ENCODE results near the gene TMEM245.
A peak's percentile ranks its signal among the peaks of the same experiment; 100 is the strongest.

Gene TMEM245

GRCh38 chr9:109109967-109110328 lies 9.8 kb downstream of the TMEM245 start:
- Mint-ChIP-seq H3K9me3 (no peaks in the 10 kb centered on the region), H3K4me1 (peaks cover 67% of the 10 kb centered on the region), H3K27me3 (no peaks in the 10 kb centered on the region), H3K4me3 (peak overlapping the region; percentile 57), H3K36me3 (ENCODE audit: insufficient read depth) (peaks cover 10% of the 10 kb centered on the region), H3K27ac (ENCODE audit: low read depth) (peak overlapping the region; percentile 89)
- DNase-seq (ENCODE audit: low spot score in 2 of 2) = no peak
- no peak for ATAC-seq (replicated peaks; ENCODE audit: extremely low read depth, poor library complexity, severe bottlenecking)

- no peaks in the 10 kb centered on the region for H3K27me3 Mint-ChIP-seq
- peaks cover 4% of the 10 kb centered on the region for H3K9me3 Mint-ChIP-seq
- peak overlapping the region; percentile 25 for H3K27ac Mint-ChIP-seq (ENCODE audit: low read depth)
- DNase-seq (ENCODE audit: low spot score in 2 of 2) (no peak), ATAC-seq (replicated peaks; ENCODE audit: extremely low read depth, poor library complexity, severe bottlenecking) (no peak)
- H3K4me3 Mint-ChIP-seq = no peak overlapping the region
- peaks cover 55% of the 10 kb centered on the region for H3K4me1 Mint-ChIP-seq
- H3K36me3 Mint-ChIP-seq (ENCODE audit: insufficient read depth) = peaks cover 21% of the 10 kb centered on the region
Observed at GRCh38 chr9:109108318-109108717, 11.4 kb downstream of the TMEM245 start.

- DNase-seq (ENCODE audit: low spot score in 2 of 2) (no peak), ATAC-seq (replicated peaks; ENCODE audit: extremely low read depth, poor library complexity, severe bottlenecking) (no peak)
- Mint-ChIP-seq H3K4me1 (peaks cover 60% of the 10 kb centered on the region), H3K4me3 (no peak overlapping the region), H3K36me3 (ENCODE audit: insufficient read depth) (peaks cover 21% of the 10 kb centered on the region), H3K27me3 (no peaks in the 10 kb centered on the region), H3K9me3 (peaks cover 6% of the 10 kb centered on the region), H3K27ac (ENCODE audit: low read depth) (peak overlapping the region; percentile 6)
Observed at GRCh38 chr9:109107402-109108240, 12.1 kb downstream of the TMEM245 start.

- H3K4me1 Mint-ChIP-seq = peaks cover 60% of the 10 kb centered on the region
- H3K27ac Mint-ChIP-seq (ENCODE audit: low read depth) = peak overlapping the region; percentile 92
- peaks cover 6% of the 10 kb centered on the region for H3K9me3 Mint-ChIP-seq
- H3K4me3 Mint-ChIP-seq = peak overlapping the region; percentile 52
- DNase-seq (ENCODE audit: low spot score in 2 of 2) = no peak
- H3K36me3 Mint-ChIP-seq (ENCODE audit: insufficient read depth) = peaks cover 18% of the 10 kb centered on the region
- ATAC-seq (replicated peaks; ENCODE audit: extremely low read depth, poor library complexity, severe bottlenecking) = peak; percentile 77
- H3K27me3 Mint-ChIP-seq = no peaks in the 10 kb centered on the region
Observed at GRCh38 chr9:109101810-109102209, 17.9 kb downstream of the TMEM245 start.

GRCh38 chr9:109101202-109101595 lies 18.5 kb downstream of the TMEM245 start:
- no peak for DNase-seq (ENCODE audit: low spot score in 2 of 2)
- Mint-ChIP-seq H3K4me1 (peaks cover 65% of the 10 kb centered on the region), H3K27ac (ENCODE audit: low read depth) (peak overlapping the region; percentile 92), H3K27me3 (no peaks in the 10 kb centered on the region), H3K36me3 (ENCODE audit: insufficient read depth) (peaks cover 18% of the 10 kb centered on the region), H3K4me3 (peak overlapping the region; percentile 52), H3K9me3 (peaks cover 6% of the 10 kb centered on the region)
- ATAC-seq (replicated peaks; ENCODE audit: extremely low read depth, poor library complexity, severe bottlenecking) = peak; percentile 50

- peaks cover 6% of the 10 kb centered on the region for H3K9me3 Mint-ChIP-seq
- peak overlapping the region; percentile 52 for H3K4me3 Mint-ChIP-seq
- peaks cover 15% of the 10 kb centered on the region for H3K36me3 Mint-ChIP-seq (ENCODE audit: insufficient read depth)
- peaks cover 71% of the 10 kb centered on the region for H3K4me1 Mint-ChIP-seq
- H3K27me3 Mint-ChIP-seq = no peaks in the 10 kb centered on the region
- peak overlapping the region; percentile 92 for H3K27ac Mint-ChIP-seq (ENCODE audit: low read depth)
- no peak for DNase-seq (ENCODE audit: low spot score in 2 of 2)
- no peak for ATAC-seq (replicated peaks; ENCODE audit: extremely low read depth, poor library complexity, severe bottlenecking)
Observed at GRCh38 chr9:109100543-109101201, 19.1 kb downstream of the TMEM245 start.

GRCh38 chr9:109098960-109099308 lies 20.8 kb downstream of the TMEM245 start:
- no peak overlapping the region for H3K27ac Mint-ChIP-seq (ENCODE audit: low read depth)
- no peak overlapping the region for H3K4me3 Mint-ChIP-seq
- ATAC-seq (replicated peaks; ENCODE audit: extremely low read depth, poor library complexity, severe bottlenecking) (no peak), DNase-seq (ENCODE audit: low spot score in 2 of 2) (no peak)
- peaks cover 9% of the 10 kb centered on the region for H3K36me3 Mint-ChIP-seq (ENCODE audit: insufficient read depth)
- H3K4me1 Mint-ChIP-seq = peaks cover 88% of the 10 kb centered on the region
- H3K9me3 Mint-ChIP-seq = peaks cover 6% of the 10 kb centered on the region
- no peaks in the 10 kb centered on the region for H3K27me3 Mint-ChIP-seq

GRCh38 chr9:109098171-109098959 lies 21.4 kb downstream of the TMEM245 start:
- Mint-ChIP-seq H3K36me3 (ENCODE audit: insufficient read depth) (peaks cover 6% of the 10 kb centered on the region), H3K4me3 (no peak overlapping the region), H3K27me3 (no peaks in the 10 kb centered on the region), H3K4me1 (peaks cover 89% of the 10 kb centered on the region), H3K27ac (ENCODE audit: low read depth) (peak overlapping the region; percentile 58), H3K9me3 (peaks cover 2% of the 10 kb centered on the region)
- ATAC-seq (replicated peaks; ENCODE audit: extremely low read depth, poor library complexity, severe bottlenecking) (no peak), DNase-seq (ENCODE audit: low spot score in 2 of 2) (no peak)

GRCh38 chr9:109097146-109097545 lies 22.6 kb downstream of the TMEM245 start:
- no peaks in the 10 kb centered on the region for H3K9me3 Mint-ChIP-seq
- H3K4me3 Mint-ChIP-seq = peak overlapping the region; percentile 12
- no peak for ATAC-seq (replicated peaks; ENCODE audit: extremely low read depth, poor library complexity, severe bottlenecking)

GRCh38 chr9:109095321-109095720 lies 24.4 kb downstream of the TMEM245 start:
- H3K36me3 Mint-ChIP-seq (ENCODE audit: insufficient read depth) = peaks cover 27% of the 10 kb centered on the region

More at GRCh38 chr9:109097146-109097545, 22.6 kb downstream of the TMEM245 start:
- no peak for DNase-seq (ENCODE audit: low spot score in 2 of 2)
- no peaks in the 10 kb centered on the region for H3K27me3 Mint-ChIP-seq
- H3K27ac Mint-ChIP-seq (ENCODE audit: low read depth) = peak overlapping the region; percentile 4
- peaks cover 79% of the 10 kb centered on the region for H3K4me1 Mint-ChIP-seq
- H3K36me3 Mint-ChIP-seq (ENCODE audit: insufficient read depth) = peaks cover 15% of the 10 kb centered on the region

GRCh38 chr9:109094268-109094667 lies 25.5 kb downstream of the TMEM245 start:
- Mint-ChIP-seq H3K27me3 (no peaks in the 10 kb centered on the region), H3K9me3 (no peaks in the 10 kb centered on the region), H3K4me3 (no peak overlapping the region), H3K4me1 (peaks cover 59% of the 10 kb centered on the region), H3K27ac (ENCODE audit: low read depth) (peak overlapping the region; percentile 39), H3K36me3 (ENCODE audit: insufficient read depth) (peaks cover 34% of the 10 kb centered on the region)
- DNase-seq (ENCODE audit: low spot score in 2 of 2) (no peak), ATAC-seq (replicated peaks; ENCODE audit: extremely low read depth, poor library complexity, severe bottlenecking) (no peak)

More at GRCh38 chr9:109095321-109095720, 24.4 kb downstream of the TMEM245 start:
- no peaks in the 10 kb centered on the region for H3K9me3 Mint-ChIP-seq
- H3K4me1 Mint-ChIP-seq = peaks cover 68% of the 10 kb centered on the region
- no peak for DNase-seq (ENCODE audit: low spot score in 2 of 2)
- no peak for ATAC-seq (replicated peaks; ENCODE audit: extremely low read depth, poor library complexity, severe bottlenecking)
- H3K4me3 Mint-ChIP-seq = no peak overlapping the region
- H3K27me3 Mint-ChIP-seq = no peaks in the 10 kb centered on the region
- H3K27ac Mint-ChIP-seq (ENCODE audit: low read depth) = no peak overlapping the region

GRCh38 chr9:109092587-109092986 lies 27.2 kb downstream of the TMEM245 start:
- ATAC-seq (replicated peaks; ENCODE audit: extremely low read depth, poor library complexity, severe bottlenecking) = no peak
- no peak overlapping the region for H3K4me3 Mint-ChIP-seq
- H3K27me3 Mint-ChIP-seq = no peaks in the 10 kb centered on the region
- peaks cover 47% of the 10 kb centered on the region for H3K36me3 Mint-ChIP-seq (ENCODE audit: insufficient read depth)
- peaks cover 44% of the 10 kb centered on the region for H3K4me1 Mint-ChIP-seq
- peak overlapping the region; percentile 18 for H3K27ac Mint-ChIP-seq (ENCODE audit: low read depth)
- H3K9me3 Mint-ChIP-seq = no peaks in the 10 kb centered on the region
- DNase-seq (ENCODE audit: low spot score in 2 of 2) = no peak

Data from central memory CD8-positive, alpha-beta T cell (primary cell).